K562 (cell line): ENCODE measurements around the gene HS3ST3B1. TPM values are rescaled to one million over a fixed set of nuclear protein-coding genes. Genes with fewer than 3 reads are reported as not detected.

Experiments used
- ATAC-seq: fragments of 200-7000 bp; cut with Tn5 transposase; 3 replicates; pipeline ENCODE4 v1.9.1; 2020; ENCODE audit warnings: moderate library complexity
- BruUV-seq: library from RNA; stranded (reverse); fragments of 400-500 nt; replicated peaks from 2 replicates; lab custom pipeline; 2021; lab: Mats Ljungman, UMichigan
- CTCF ChIA-PET: fragments of 300-600 bp; formaldehyde crosslinking; extraction: SDS; loops from one replicate; lab custom pipeline; 2021; ENCODE audit warnings: low intra/inter-chr PET ratio; lab: Yijun Ruan, JAX
- POLR2A ChIA-PET: fragments of 300-600, 350-650 bp; sonication (Branson Sonifier 250); formaldehyde crosslinking; extraction: SDS; loops from one replicate; lab custom pipeline; 2021; ENCODE audit warnings: antibody characterized with exemption, inconsistent platforms; lab: Yijun Ruan, JAX
- DNase-seq, 4 experiments: peaks; one replicate each; pipeline versions ENCODE4 v3.0.0 to v3.0.0-alpha.2; 2011 to 2018; ENCODE audit warnings: low spot score in 3 of 4, mixed read lengths in 3 of 4; ENCODE audit errors: extremely low read depth in 1 of 4
- FAIRE-seq: peaks from 2 replicates; lab custom pipeline; 2011; peaks lifted over from hg19 to GRCh38; lab: Jason Lieb, UNC
- H2AFZ ChIP-seq: 2 replicates; pipeline ENCODE4 v1.6.0; 2011; ENCODE audit warnings: low read depth, low read length, control low read depth, inconsistent platforms
- H3K27ac ChIP-seq: fragments of 200-600 bp; 3 replicates; pipeline ENCODE4 v1.8.0; 2011; ENCODE audit warnings: low read depth, mild to moderate bottlenecking, control low read depth, inconsistent platforms, low read length, moderate library complexity, mixed read lengths; ENCODE audit errors: extremely low read depth
- H3K27me3 ChIP-seq, 2 experiments: fragments of 300-600 bp in 1 of 2; 2 replicates in 1 of 2; 3 replicates in 1 of 2; pipeline versions ENCODE4 v1.6.0 to v1.8.0; 2011; ENCODE audit warnings: inconsistent platforms in 2 of 2, low read length in 2 of 2, mild to moderate bottlenecking in 1 of 2, mixed read lengths in 1 of 2, moderate library complexity in 1 of 2; ENCODE audit not compliant: control insufficient read depth in 2 of 2, insufficient read depth in 2 of 2
- H3K36me3 ChIP-seq: fragments of 300-600 bp; 3 replicates; pipeline ENCODE4 v1.8.0; 2011; ENCODE audit warnings: mild to moderate bottlenecking, low read length, inconsistent platforms; ENCODE audit not compliant: control insufficient read depth, insufficient read depth
- H3K4me1 ChIP-seq, 2 experiments: fragments of 200-600 bp in 1 of 2; replicated peaks in 1 of 2; 2 replicates in 1 of 2; 3 replicates in 1 of 2; pipeline versions ENCODE4 v1.5.1 to v1.8.0; 2011; ENCODE audit warnings: inconsistent platforms in 2 of 2, low read length in 2 of 2, mild to moderate bottlenecking in 1 of 2, mixed read lengths in 1 of 2, moderate library complexity in 1 of 2; ENCODE audit not compliant: control insufficient read depth in 2 of 2, insufficient read depth in 2 of 2
- H3K4me2 ChIP-seq: 2 replicates; pipeline ENCODE4 v1.6.1; 2011; ENCODE audit warnings: low read length, control low read depth, inconsistent platforms, mixed read lengths; ENCODE audit not compliant: insufficient read depth
- H3K4me3 ChIP-seq: fragments of 200-600 bp; sonication (generic), shearing (Covaris generic); 2 replicates; pipeline ENCODE4 v1.5.1; 2016; ENCODE audit warnings: control low read depth, inconsistent platforms
- H3K79me2 ChIP-seq: fragments of 200-600 bp; 3 replicates; pipeline ENCODE4 v1.8.0; 2011; ENCODE audit warnings: low read length, inconsistent platforms; ENCODE audit not compliant: control insufficient read depth, insufficient read depth
- H3K9ac ChIP-seq, 2 experiments: 2 replicates each; pipeline versions ENCODE4 v1.6.0 to v1.6.1; 2011; ENCODE audit warnings: low read depth in 2 of 2, low read length in 2 of 2, control low read depth in 1 of 2, inconsistent platforms in 1 of 2, mild to moderate bottlenecking in 1 of 2, mixed read lengths in 1 of 2; ENCODE audit not compliant: insufficient read depth in 1 of 2
- H3K9me1 ChIP-seq: one replicate; pipeline ENCODE4 v1.6.0; 2011; ENCODE audit warnings: inconsistent platforms, mild to moderate bottlenecking, low read length, moderate library complexity; ENCODE audit not compliant: control insufficient read depth, insufficient read depth
- H3K9me3 ChIP-seq: replicated peaks from 2 replicates; pipeline ENCODE4 v1.5.1; 2011; ENCODE audit warnings: low read depth, low read length, inconsistent platforms; ENCODE audit not compliant: control insufficient read depth, insufficient read depth
- H4K20me1 ChIP-seq: replicated peaks from 2 replicates; pipeline ENCODE4 v1.6.1; 2011; ENCODE audit warnings: low read length, inconsistent platforms, mixed read lengths; ENCODE audit not compliant: control insufficient read depth, insufficient read depth
- ARNT ChIP-seq, 2 experiments: fragments of 450-650 bp; IDR thresholded peaks; 2 replicates each; pipeline ENCODE4 v1.6.1; 2016; ENCODE audit warnings: mild to moderate bottlenecking in 1 of 2
- BDP1 ChIP-seq: IDR thresholded peaks from 3 replicates; pipeline ENCODE4 v1.6.1; 2011; ENCODE audit not compliant: insufficient read length, insufficient read depth
- FOXP4 ChIP-seq: sonication (generic); formaldehyde crosslinking; IDR thresholded peaks from 2 replicates; pipeline ENCODE4 v1.8.0; 2022; ENCODE audit warnings: mild to moderate bottlenecking, missing genetic modification reagents, borderline replicate concordance
- HDAC1 ChIP-seq, 2 experiments: fragments of 450-650 bp; IDR thresholded peaks; 2 replicates each; pipeline ENCODE4 v1.6.1; 2016 to 2017; ENCODE audit warnings: inconsistent platforms in 1 of 2, mild to moderate bottlenecking in 1 of 2, moderate library complexity in 1 of 2
- HES1 ChIP-seq: fragments of 450-650 bp; IDR thresholded peaks from 2 replicates; pipeline ENCODE4 v1.6.1; 2016; ENCODE audit warnings: low read depth, mild to moderate bottlenecking, moderate library complexity
- HEY1 ChIP-seq: fragments of 250-450 bp; sonication (Bioruptor Pico); IDR thresholded peaks from 2 replicates; pipeline ENCODE4 v1.5.0; 2020; ENCODE audit warnings: mild to moderate bottlenecking, moderate library complexity, borderline replicate concordance
- HNRNPUL1 ChIP-seq: fragments of 200-400 bp; formaldehyde crosslinking; IDR thresholded peaks from 2 replicates; pipeline ENCODE4 v1.6.1; 2017; ENCODE audit warnings: low read length
- RBM17 ChIP-seq: fragments of 200-400 bp; formaldehyde crosslinking; IDR thresholded peaks from 2 replicates; pipeline ENCODE4 v1.6.1; 2017; ENCODE audit warnings: low read depth, mild to moderate bottlenecking, low read length, borderline replicate concordance
- SMC3 ChIP-seq: conservative IDR thresholded peaks from 2 replicates; pipeline ENCODE4 v1.6.1; 2011; ENCODE audit warnings: low read depth, low read length, improper control_type of control experiment; ENCODE audit not compliant: insufficient read depth
- TEAD2 ChIP-seq: fragments of 450-650 bp; IDR thresholded peaks from 2 replicates; pipeline ENCODE4 v1.6.1; 2016; ENCODE audit warnings: missing genetic modification characterization, control low read depth, missing compliant biosample characterization
- XRCC5 ChIP-seq: fragments of 200-400 bp; formaldehyde crosslinking; IDR thresholded peaks from 2 replicates; pipeline ENCODE4 v1.6.1; 2017; ENCODE audit warnings: low read depth, mild to moderate bottlenecking, low read length
- ZNF263 ChIP-seq: sonication (generic); formaldehyde crosslinking; IDR thresholded peaks from 2 replicates; pipeline ENCODE4 v1.8.0; 2022; ENCODE audit warnings: mild to moderate bottlenecking, missing genetic modification reagents, borderline replicate concordance
- ZNF324 ChIP-seq: fragments of 250-450 bp; sonication (Bioruptor Pico); IDR thresholded peaks from 2 replicates; pipeline ENCODE4 v1.4.0; 2020; ENCODE audit warnings: mild to moderate bottlenecking
- ZNF75A ChIP-seq: fragments of 450-650 bp; formaldehyde crosslinking; IDR thresholded peaks from 2 replicates; pipeline ENCODE4 v1.4.0; 2020; ENCODE audit warnings: mild to moderate bottlenecking
- WGBS: fragments of 100-300 bp; shearing (Covaris generic); methylation state at CpG from one replicate; pipeline ENCODE4 v1.1.6; 2016; ENCODE audit warnings: low coverage, mixed read lengths; ENCODE audit not compliant: insufficient coverage; ENCODE audit errors: missing lambda C conversion rate; 5-methylcytosine and 5-hydroxymethylcytosine counted together
- in situ Hi-C: fragments of 300-500 bp; cut with MboI; formaldehyde crosslinking; loops from 4 replicates; pipeline ENCODE4 v1.15.0; 2018; ENCODE audit warnings: inconsistent platforms, mixed read lengths
- intact Hi-C: fragments of 100-400 bp; cut with micrococcal nuclease; formaldehyde crosslinking; loops from 2 replicates; pipeline ENCODE4 v1.14.2; 2022
- polyA plus RNA-seq, 8 experiments: library from polyadenylated mRNA; depleted of rRNA in 4 of 8; stranded (reverse) in 5 of 8; unstranded in 3 of 8; fragments of >200 nt; fragmentation: Nextera tagmentation in 2 of 8; fragmentation: Illumina TruSeq in 1 of 8; extraction: Ambion mirVana in 2 of 8; extraction: Trizol in 1 of 8; gene quantifications; 2 replicates each; pipeline versions ENCODE4 v1.2.1 to v1.2.3, GENCODE V29; 2011 to 2014; ENCODE audit warnings: inconsistent platforms in 1 of 8, missing spikeins in 1 of 8
- total RNA-seq, 7 experiments: library from RNA; depleted of rRNA in 6 of 7; stranded (reverse); fragments of >200 nt in 6 of 7; fragmentation: Illumina TruSeq in 2 of 7; extraction: Trizol in 2 of 7; gene quantifications; 2 replicates each; pipeline versions ENCODE4 v1.2.1 to v1.2.3, GENCODE V29; 2011 to 2021; ENCODE audit warnings: low replicate concordance in 1 of 7

HS3ST3B1 gene
- total and polyA plus RNA-seq, 9 of the 15 experiments (the other 6 are each of a cell fraction or from before 2014, with no cell fraction given): 1.9 to 12.9 (median 3.7) TPM

- POLR2A ChIA-PET: interaction anchor here (0.6 kb wide), 1 partner anchor 1589 kb away, joined by 3 read pairs; no protein-coding TSS in a partner anchor
- no peak overlapping the region for H3K27ac ChIP-seq
- peaks cover 4% of the 10 kb centered on the region; the same call in 1 of the 3 replicates for H3K36me3 ChIP-seq
- FAIRE-seq: no peak
- peaks cover 18% of the 10 kb centered on the region for H3K79me2 ChIP-seq
- H2AFZ ChIP-seq: no peak overlapping the region
- no TSS peak for BruUV-seq
- H3K9ac ChIP-seq: no peak overlapping the region
- H3K9me1 ChIP-seq: no peaks in the 10 kb centered on the region
- peaks cover 16 to 46% of the 10 kb centered on the region in 2 experiments; a peak in 4 of 5 replicates for H3K4me1 ChIP-seq
- no peak overlapping the region for H3K4me2 ChIP-seq
- in situ Hi-C loops (no loop called here), intact Hi-C loops (loop anchor here (5.0 kb wide), 1 partner anchor 34 kb away; the partner anchor contains the start of gene HS3ST3B1)
- H3K4me3 ChIP-seq: no peak overlapping the region
- no peaks in the 10 kb centered on the region for H4K20me1 ChIP-seq
- ATAC-seq: no peak
- 39% methylated on average over 3 of the region's 4 CpGs for WGBS
- H3K9me3 ChIP-seq: no peaks in the 10 kb centered on the region
- no peak for DNase-seq
- CTCF ChIA-PET: no interaction called here
- H3K27me3 ChIP-seq: no peaks in the 10 kb centered on the region
- no peak for TF ChIP-seq RBM17
- TF ChIP-seq HNRNPUL1: no peak
These were observed 35.5 kb downstream of the HS3ST3B1 start for GRCh38 chr17:14336418-14336817.

- no peak overlapping the region for H3K4me2 ChIP-seq
- FAIRE-seq: no peak
- H3K27ac ChIP-seq: no peak overlapping the region
- H3K4me1 ChIP-seq: peaks cover 11 to 38% of the 10 kb centered on the region in 2 experiments; a peak in 4 of 5 replicates
- ChIA-PET CTCF (no interaction called here), POLR2A (interaction anchor here (1.0 kb wide), 1 partner anchor 16 kb away, joined by 3 read pairs; no protein-coding TSS in a partner anchor)
- H4K20me1 ChIP-seq: no peaks in the 10 kb centered on the region
- H2AFZ ChIP-seq: no peak overlapping the region
- no peaks in the 10 kb centered on the region for H3K27me3 ChIP-seq
- peaks cover 4% of the 10 kb centered on the region; the same call in 1 of the 3 replicates for H3K36me3 ChIP-seq
- ATAC-seq: no peak
- no peaks in the 10 kb centered on the region for H3K9me3 ChIP-seq
- in situ Hi-C loops: no loop called here
- peaks cover 11% of the 10 kb centered on the region for H3K79me2 ChIP-seq
- no peak for DNase-seq
- H3K9ac ChIP-seq: no peak overlapping the region
- intact Hi-C loops: loop anchor here (5.0 kb wide), 1 partner anchor 35 kb away; the partner anchor contains the start of gene HS3ST3B1
- H3K9me1 ChIP-seq: no peaks in the 10 kb centered on the region
- WGBS: 38% methylated on average over 2 of the region's 3 CpGs
- no TSS peak for BruUV-seq
- H3K4me3 ChIP-seq: no peak overlapping the region
- no peak for TF ChIP-seq ARNT (IDR thresholded peaks at IDR 0.05)
- no peak for TF ChIP-seq TEAD2 (tag)
- no peak for TF ChIP-seq HDAC1 (IDR thresholded peaks at IDR 0.05)
- no peak for TF ChIP-seq BDP1
- TF ChIP-seq HES1: no peak
- no peak for TF ChIP-seq ZNF75A
- no peak for TF ChIP-seq ZNF324 (CRISPR knock-in tag)
- no peak for TF ChIP-seq SMC3
- TF ChIP-seq FOXP4 (CRISPR knock-in tag): no peak
- TF ChIP-seq HEY1 (CRISPR knock-in tag): no peak
- no peak for TF ChIP-seq ZNF263 (CRISPR knock-in tag)
- no peak for TF ChIP-seq XRCC5
These were observed 36.8 kb downstream of the HS3ST3B1 start for GRCh38 chr17:14337596-14338079.
